Measurements from ENCODE around the gene COPB1.

- TF ChIP-seq POLR2AphosphoS5 (IDR thresholded peaks at IDR 0.05) (no peak), POLR2A (IDR thresholded peaks at IDR 0.05; ENCODE audit: low read depth) (no peak)
- TF ChIP-seq, protein P1, sequence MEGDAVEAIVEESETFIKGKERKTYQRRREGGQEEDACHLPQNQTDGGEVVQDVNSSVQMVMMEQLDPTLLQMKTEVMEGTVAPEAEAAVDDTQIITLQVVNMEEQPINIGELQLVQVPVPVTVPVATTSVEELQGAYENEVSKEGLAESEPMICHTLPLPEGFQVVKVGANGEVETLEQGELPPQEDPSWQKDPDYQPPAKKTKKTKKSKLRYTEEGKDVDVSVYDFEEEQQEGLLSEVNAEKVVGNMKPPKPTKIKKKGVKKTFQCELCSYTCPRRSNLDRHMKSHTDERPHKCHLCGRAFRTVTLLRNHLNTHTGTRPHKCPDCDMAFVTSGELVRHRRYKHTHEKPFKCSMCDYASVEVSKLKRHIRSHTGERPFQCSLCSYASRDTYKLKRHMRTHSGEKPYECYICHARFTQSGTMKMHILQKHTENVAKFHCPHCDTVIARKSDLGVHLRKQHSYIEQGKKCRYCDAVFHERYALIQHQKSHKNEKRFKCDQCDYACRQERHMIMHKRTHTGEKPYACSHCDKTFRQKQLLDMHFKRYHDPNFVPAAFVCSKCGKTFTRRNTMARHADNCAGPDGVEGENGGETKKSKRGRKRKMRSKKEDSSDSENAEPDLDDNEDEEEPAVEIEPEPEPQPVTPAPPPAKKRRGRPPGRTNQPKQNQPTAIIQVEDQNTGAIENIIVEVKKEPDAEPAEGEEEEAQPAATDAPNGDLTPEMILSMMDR (IDR thresholded peaks at IDR 0.05): no peak
Measured at GRCh38 chr11:14499178-14499559, 442 bp downstream of the COPB1 start.
